ENCODE results near the gene KATNB1. TPM values are rescaled to one million over a fixed set of nuclear protein-coding genes. Genes with fewer than 3 reads are reported as not detected.

Gene KATNB1
- total RNA-seq, 1 experiment from 2014 or later = 37.7 TPM

- no peak for TF ChIP-seq EZH2 (IDR thresholded peaks at IDR 0.05; ENCODE audit: low read length, unreplicated experiment)
- no peak for TF ChIP-seq EZH2phosphoT487 (IDR thresholded peaks at IDR 0.05; ENCODE audit: borderline replicate concordance, low read length)
- TF ChIP-seq CTCF (conservative IDR thresholded peaks at IDR 0.05; ENCODE audit: low read depth, low read length) = no peak
- Histone ChIP-seq H3K4me3 (ENCODE audit: low read length) (no peak overlapping the region), H3K9ac (ENCODE audit: low read length) (no peak overlapping the region), H4K20me1 (ENCODE audit: low read length) (no peaks in the 10 kb centered on the region), H3K4me2 (ENCODE audit: low read length) (no peak overlapping the region), H3F3A (ENCODE audit: low read length, unreplicated experiment) (no peaks in the 10 kb centered on the region), H3K36me3 (ENCODE audit: low read depth, low read length) (no peaks in the 10 kb centered on the region), H3K79me2 (ENCODE audit: low read length) (no peaks in the 10 kb centered on the region), H2AFZ (ENCODE audit: low read length) (no peak overlapping the region), H3K4me1 (ENCODE audit: insufficient read depth, low read length) (no peaks in the 10 kb centered on the region), H3K9me3 (ENCODE audit: low read length) (no peaks in the 10 kb centered on the region), H3K9me2 (replicated peaks; ENCODE audit: low read length) (no peaks in the 10 kb centered on the region), H3K27ac (ENCODE audit: low read length) (no peak overlapping the region), H3K27me3 (ENCODE audit: low read length) (peaks cover 23% of the 10 kb centered on the region; the same call in 1 of the 2 replicates)
- ATAC-seq (no peak), DNase-seq (no peak)
- CTCF ChIA-PET = no interaction called here
- POLR2A ChIA-PET (ENCODE audit: unreplicated experiment) = no interaction called here
- intact Hi-C loops (cut with micrococcal nuclease) = no loop called here
- no TSS peak for BruUV-seq (replicated peaks)
Observed at GRCh38 chr16:57706717-57707116, 28.9 kb upstream of the KATNB1 start.

GRCh38 chr16:57707331-57707730, 28.2 kb upstream of the KATNB1 start:
- CTCF ChIA-PET = no interaction called here
- no peaks in the 10 kb centered on the region for H3K9me3 ChIP-seq (ENCODE audit: low read length)
- BruUV-seq (replicated peaks) = no TSS peak
- H4K20me1 ChIP-seq (ENCODE audit: low read length) = no peaks in the 10 kb centered on the region
- H2AFZ ChIP-seq (ENCODE audit: low read length) = no peak overlapping the region
- POLR2A ChIA-PET (ENCODE audit: unreplicated experiment) = no interaction called here
- H3K4me2 ChIP-seq (ENCODE audit: low read length) = no peak overlapping the region
- no peak for ATAC-seq
- DNase-seq = no peak
- no peaks in the 10 kb centered on the region for H3K9me2 ChIP-seq (replicated peaks; ENCODE audit: low read length)
- H3F3A ChIP-seq (ENCODE audit: low read length, unreplicated experiment) = no peaks in the 10 kb centered on the region
- TF ChIP-seq EZH2phosphoT487 (IDR thresholded peaks at IDR 0.05; ENCODE audit: borderline replicate concordance, low read length) = no peak
- no peak for TF ChIP-seq CTCF (conservative IDR thresholded peaks at IDR 0.05; ENCODE audit: low read depth, low read length)
- no peak for TF ChIP-seq EZH2 (IDR thresholded peaks at IDR 0.05; ENCODE audit: low read length, unreplicated experiment)
- no peak overlapping the region for H3K27ac ChIP-seq (ENCODE audit: low read length)
- no peak overlapping the region for H3K4me3 ChIP-seq (ENCODE audit: low read length)
- no peaks in the 10 kb centered on the region for H3K36me3 ChIP-seq (ENCODE audit: low read depth, low read length)
- intact Hi-C loops (cut with micrococcal nuclease) = no loop called here
- H3K27me3 ChIP-seq (ENCODE audit: low read length) = peaks cover 23% of the 10 kb centered on the region; the same call in 1 of the 2 replicates
- H3K9ac ChIP-seq (ENCODE audit: low read length) = no peak overlapping the region
- H3K79me2 ChIP-seq (ENCODE audit: low read length) = no peaks in the 10 kb centered on the region
- H3K4me1 ChIP-seq (ENCODE audit: insufficient read depth, low read length) = no peaks in the 10 kb centered on the region

- intact Hi-C loops (cut with micrococcal nuclease) = no loop called here
- BruUV-seq (replicated peaks) = no TSS peak
- ChIA-PET CTCF (no interaction called here), POLR2A (ENCODE audit: unreplicated experiment) (no interaction called here)
- Histone ChIP-seq H3K4me3 (ENCODE audit: low read length) (no peak overlapping the region), H3K27me3 (ENCODE audit: low read length) (peaks cover 23% of the 10 kb centered on the region; the same call in 1 of the 2 replicates), H3K9me2 (replicated peaks; ENCODE audit: low read length) (no peaks in the 10 kb centered on the region), H3K9ac (ENCODE audit: low read length) (no peak overlapping the region), H3K9me3 (ENCODE audit: low read length) (no peaks in the 10 kb centered on the region), H3K79me2 (ENCODE audit: low read length) (no peaks in the 10 kb centered on the region), H3K36me3 (ENCODE audit: low read depth, low read length) (no peaks in the 10 kb centered on the region), H4K20me1 (ENCODE audit: low read length) (no peaks in the 10 kb centered on the region), H3K4me1 (ENCODE audit: insufficient read depth, low read length) (no peaks in the 10 kb centered on the region), H3K27ac (ENCODE audit: low read length) (no peak overlapping the region), H2AFZ (ENCODE audit: low read length) (no peak overlapping the region), H3K4me2 (ENCODE audit: low read length) (no peak overlapping the region), H3F3A (ENCODE audit: low read length, unreplicated experiment) (no peaks in the 10 kb centered on the region)
- DNase-seq (no peak), ATAC-seq (no peak)
- TF ChIP-seq CTCF (conservative IDR thresholded peaks at IDR 0.05; ENCODE audit: low read depth, low read length) (no peak), EZH2 (IDR thresholded peaks at IDR 0.05; ENCODE audit: low read length, unreplicated experiment) (no peak), EZH2phosphoT487 (IDR thresholded peaks at IDR 0.05; ENCODE audit: borderline replicate concordance, low read length) (no peak)
Observed at GRCh38 chr16:57708168-57708567, 27.4 kb upstream of the KATNB1 start.
